CD4-positive, alpha-beta T cell treated with Interleukin-17A for 1 hour (primary cell): ENCODE results near the gene SERPIND1.

Experiments used
- DNase-seq: peaks from one replicate; pipeline ENCODE4 v3.0.0-alpha.2; 2020

SERPIND1 gene

GRCh38 chr22:20776624-20777405, 2.9 kb downstream of the SERPIND1 start:
- DNase-seq = no peak

GRCh38 chr22:20777420-20778177, 3.7 kb downstream of the SERPIND1 start:
- DNase-seq = no peak

- DNase-seq = no peak
These were observed 5.3 kb downstream of the SERPIND1 start for GRCh38 chr22:20779014-20779817.

- no peak for DNase-seq
These were observed 5.9 kb downstream of the SERPIND1 start for GRCh38 chr22:20779818-20780158.

- DNase-seq = no peak
These were observed 7.5 kb downstream of the SERPIND1 start for GRCh38 chr22:20781272-20781990.

- no peak for DNase-seq
These were observed 8.2 kb downstream of the SERPIND1 start for GRCh38 chr22:20782083-20782482.

GRCh38 chr22:20782596-20783299, 8.8 kb downstream of the SERPIND1 start:
- no peak for DNase-seq

GRCh38 chr22:20783300-20783673, 9.4 kb downstream of the SERPIND1 start:
- DNase-seq = no peak

GRCh38 chr22:20783844-20784723, 10.2 kb downstream of the SERPIND1 start:
- peak; percentile 62 for DNase-seq

- DNase-seq = no peak
These were observed 11.5 kb downstream of the SERPIND1 start for GRCh38 chr22:20785415-20785814.

GRCh38 chr22:20786048-20786447, 12.1 kb downstream of the SERPIND1 start:
- DNase-seq = no peak

GRCh38 chr22:20786536-20786979, 12.6 kb downstream of the SERPIND1 start:
- DNase-seq = no peak

GRCh38 chr22:20787223-20787622, 13.3 kb downstream of the SERPIND1 start:
- DNase-seq = no peak

- no peak for DNase-seq
These were observed 14.1 kb downstream of the SERPIND1 start for GRCh38 chr22:20787746-20788626.

- DNase-seq = no peak
These were observed 14.9 kb downstream of the SERPIND1 start for GRCh38 chr22:20788627-20789344.

GRCh38 chr22:20792221-20792965, 18.5 kb downstream of the SERPIND1 start:
- DNase-seq = no peak

- DNase-seq = no peak
These were observed 19.2 kb downstream of the SERPIND1 start for GRCh38 chr22:20792966-20793728.
